GM10847 (cell line): ENCODE measurements around the gene WHAMM.

ENCODE experiments used
- POLR2A ChIP-seq: IDR thresholded peaks from 2 replicates; pipeline ENCODE4 v1.6.1; 2011; ENCODE audit not compliant: insufficient read length; ENCODE audit errors: extremely low read depth

Gene WHAMM

GRCh38 chr15:82871832-82872484 is 62.5 kb downstream of the WHAMM start:
- TF ChIP-seq POLR2A = no peak

GRCh38 chr15:82873000-82873680 is 63.7 kb downstream of the WHAMM start:
- TF ChIP-seq POLR2A = no peak

GRCh38 chr15:82874267-82874666 is 64.8 kb downstream of the WHAMM start:
- TF ChIP-seq POLR2A = no peak

- no peak for TF ChIP-seq POLR2A
Measured at GRCh38 chr15:82874961-82875360, 65.5 kb downstream of the WHAMM start.

DNA sequence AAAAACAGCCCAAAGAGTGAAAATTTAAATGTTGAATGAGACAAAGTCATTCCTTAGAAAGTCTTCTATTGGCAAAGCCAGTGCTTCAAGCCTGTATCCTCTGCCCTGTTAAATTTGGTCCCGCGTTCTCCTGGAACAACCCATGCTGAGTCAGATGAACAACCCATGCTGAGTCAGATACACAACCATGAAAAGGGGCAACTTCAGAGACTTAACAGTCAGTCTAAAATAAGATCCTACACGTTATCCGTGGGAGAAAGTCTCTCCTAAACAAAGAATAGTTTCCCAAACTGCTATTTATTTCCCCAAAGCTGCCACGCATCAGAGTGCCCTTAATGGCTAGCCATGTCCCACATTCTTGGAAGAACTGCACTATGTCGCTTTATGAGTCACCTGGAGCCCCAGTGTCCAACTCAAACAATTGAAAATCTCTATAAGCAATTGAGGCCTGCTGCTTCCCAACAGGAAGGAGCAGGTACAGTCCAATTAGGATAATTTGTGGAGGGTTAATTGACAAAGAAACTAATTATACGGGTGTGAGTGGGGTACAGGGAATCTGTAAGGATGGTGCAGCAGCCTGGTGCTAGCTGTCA is 66.1 kb downstream of the WHAMM start:
- TF ChIP-seq POLR2A = no peak

DNA sequence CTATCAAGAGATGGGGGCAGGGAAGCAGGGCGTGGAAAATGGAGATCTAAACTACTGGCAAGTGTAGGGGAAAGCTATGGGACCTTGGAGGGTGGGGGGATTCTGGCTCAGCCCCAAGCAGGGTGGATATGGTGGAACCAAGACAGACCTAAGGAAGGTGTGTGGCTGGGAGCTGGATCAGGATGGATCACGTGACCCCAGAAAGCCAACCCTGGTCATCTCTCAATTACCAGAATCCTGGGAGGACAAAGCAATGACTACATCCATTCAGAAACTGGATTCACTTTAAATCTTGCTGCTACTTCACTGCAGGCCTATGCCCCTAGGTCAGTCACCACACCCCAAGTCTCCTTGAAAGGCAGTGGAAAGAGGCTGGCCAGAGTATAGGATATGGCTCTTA is 68.4 kb downstream of the WHAMM start:
- TF ChIP-seq POLR2A = no peak

GRCh38 chr15:82878325-82878724 is 68.9 kb downstream of the WHAMM start:
- no peak for TF ChIP-seq POLR2A

GRCh38 chr15:82880704-82881103 is 71.3 kb downstream of the WHAMM start:
- no peak for TF ChIP-seq POLR2A

DNA sequence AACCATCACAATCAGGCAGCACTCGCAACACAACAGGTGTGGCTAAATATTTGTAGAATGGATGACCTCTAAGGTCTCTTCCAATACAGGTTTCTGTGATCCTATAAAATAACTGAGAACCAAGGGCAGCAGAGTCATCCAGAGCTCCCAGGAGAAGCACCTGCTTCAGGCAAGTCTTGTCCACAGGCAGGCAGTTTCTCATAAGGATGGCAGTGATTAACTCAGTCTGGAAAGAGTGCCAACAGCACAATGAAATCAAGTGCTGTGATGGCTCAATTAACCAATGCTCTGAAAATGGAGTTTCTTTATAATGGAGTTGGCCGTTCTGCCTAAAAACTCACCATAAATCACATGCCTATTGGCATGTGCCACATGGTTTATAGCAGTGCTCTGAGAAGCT is 72.3 kb downstream of the WHAMM start:
- TF ChIP-seq POLR2A = no peak

- no peak for TF ChIP-seq POLR2A
Measured at GRCh38 chr15:82882273-82882928, 73.0 kb downstream of the WHAMM start.
